Midbrain (tissue), 1 donor: ENCODE data around the gene DRAP1.
"Not testable (repeated sequence)": the region's sequence is repeated elsewhere in the genome, so short reads cannot be mapped to it uniquely, and the experiment has no call there.

Source experiments
- DNase-seq: peaks from one replicate; lab custom pipeline; 2025; lab: John Stamatoyannopoulos, UW

The DRAP1 gene

DNA sequence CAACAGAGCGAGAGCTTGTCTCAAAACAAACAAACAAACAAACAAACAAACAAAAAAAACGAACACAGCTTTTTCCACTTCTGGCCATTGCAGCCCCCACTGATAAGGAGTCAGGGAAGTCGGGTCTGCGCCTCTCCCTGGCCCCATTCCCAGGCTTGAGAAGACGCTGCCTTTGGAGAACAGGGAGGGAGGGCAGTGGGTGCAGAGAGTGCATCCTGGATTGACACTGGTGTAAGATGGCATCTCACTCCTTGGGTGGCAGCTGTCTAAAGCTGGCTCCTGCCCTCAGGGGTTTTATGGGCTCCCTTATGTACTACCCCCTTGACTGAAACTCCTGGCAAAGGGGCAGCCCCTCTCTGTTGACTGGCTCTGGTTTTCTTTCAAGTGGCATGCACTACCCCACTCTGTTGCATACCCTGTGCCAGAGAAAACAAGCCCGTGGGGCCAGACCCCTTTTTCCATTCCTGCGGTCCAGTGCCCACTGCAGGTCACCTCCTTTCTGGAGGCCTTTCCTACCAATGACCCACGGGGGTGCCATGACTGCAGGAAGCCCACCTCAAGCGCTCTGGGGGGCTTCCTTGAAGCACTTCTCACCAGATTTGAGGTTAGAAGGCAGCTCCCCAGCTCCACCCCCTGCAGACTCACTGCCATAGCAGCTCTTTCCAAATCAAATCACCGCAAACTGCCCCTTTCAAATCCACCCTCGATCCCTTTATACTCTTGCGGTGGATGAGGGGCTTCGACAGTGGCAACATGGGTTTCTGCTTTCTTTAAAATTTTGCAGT lies 12.7 kb downstream of the DRAP1 start:
- DNase-seq: no peak

DNA sequence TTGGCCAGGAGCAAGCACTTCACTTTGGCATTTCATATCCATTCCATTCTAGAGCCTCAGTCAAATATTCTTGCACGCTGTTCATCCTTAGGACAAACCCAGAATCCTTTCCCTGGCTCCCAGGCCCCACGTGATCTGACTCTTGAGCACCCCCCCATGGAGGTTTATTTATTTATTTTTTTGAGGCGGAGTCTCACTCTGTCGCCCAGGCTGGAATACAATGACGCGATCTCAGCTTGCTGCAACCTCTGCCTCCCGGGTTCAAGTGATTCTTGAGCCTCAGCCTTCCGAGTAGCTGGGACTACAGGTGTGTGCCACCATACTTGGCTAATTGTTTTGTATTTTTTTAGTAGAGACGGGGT lies 13.3 kb downstream of the DRAP1 start:
- no peak for DNase-seq

DNA sequence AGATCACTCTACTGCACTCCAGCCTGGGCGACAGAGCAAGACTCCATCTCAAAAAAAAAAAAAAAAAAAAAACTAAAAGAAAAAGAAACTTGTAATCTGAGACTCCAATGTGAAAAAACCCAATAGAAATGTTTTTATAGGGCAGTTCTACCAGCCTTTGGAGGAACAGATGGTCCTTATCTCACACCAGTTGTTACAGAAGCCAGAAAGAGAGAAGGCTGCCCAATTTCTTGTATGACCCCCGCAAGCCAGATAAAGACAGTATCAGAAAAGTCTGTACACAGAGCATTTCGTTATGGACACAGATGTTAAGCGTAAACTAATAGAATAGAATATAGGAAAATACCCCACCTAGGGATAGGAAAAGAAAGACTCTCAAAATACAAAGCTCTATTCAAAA lies 14.8 kb downstream of the DRAP1 start:
- no peak for DNase-seq

DNA sequence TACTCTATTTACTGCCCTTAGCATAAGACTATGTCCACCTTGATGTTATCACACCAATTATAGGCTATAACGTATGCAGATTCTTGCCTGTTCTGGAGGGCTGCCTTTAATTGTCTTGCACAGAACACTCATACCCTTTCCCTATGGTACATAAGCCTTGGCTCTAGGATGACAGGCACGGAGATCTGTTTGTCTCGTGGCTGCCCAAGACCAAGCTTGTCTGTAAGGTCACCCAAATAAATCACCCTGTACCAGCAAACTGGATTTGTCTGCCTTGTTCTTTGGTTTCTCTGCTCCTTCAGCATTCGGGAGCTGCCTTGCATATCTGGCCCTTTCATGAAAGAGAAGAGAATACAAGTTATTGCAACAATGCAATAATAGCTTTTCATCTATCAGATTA lies 18.5 kb downstream of the DRAP1 start:
- no peak for DNase-seq

DNA sequence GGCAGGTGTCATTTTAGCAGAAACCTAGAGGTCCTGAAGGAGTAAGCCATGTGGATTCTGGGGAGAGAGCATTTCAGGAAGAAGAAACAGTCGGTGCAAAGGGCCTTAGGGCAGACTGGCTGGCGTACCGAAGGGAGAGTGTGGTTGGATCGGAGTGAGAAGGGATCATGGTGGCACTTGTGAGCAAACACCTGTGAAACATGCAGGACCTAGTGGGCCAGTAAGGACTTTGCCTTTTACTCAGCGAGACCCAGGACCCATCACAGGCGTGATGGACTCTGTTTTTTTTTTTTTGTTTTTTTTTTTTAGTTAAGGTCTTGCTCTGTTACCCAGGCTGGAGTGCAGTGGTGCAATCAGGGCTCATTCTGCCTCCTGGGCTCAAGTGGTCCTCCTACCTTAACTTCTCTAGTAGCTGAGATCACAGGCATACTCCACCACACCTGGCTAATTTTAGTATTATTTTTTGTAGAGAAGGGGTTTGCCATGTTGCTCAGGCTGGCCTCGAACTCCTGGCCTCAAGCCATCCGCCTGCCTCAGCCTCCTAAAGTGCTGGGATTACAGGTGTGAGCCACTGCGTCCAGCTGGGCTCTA lies 22.6 kb downstream of the DRAP1 start:
- DNase-seq: no peak

DNA sequence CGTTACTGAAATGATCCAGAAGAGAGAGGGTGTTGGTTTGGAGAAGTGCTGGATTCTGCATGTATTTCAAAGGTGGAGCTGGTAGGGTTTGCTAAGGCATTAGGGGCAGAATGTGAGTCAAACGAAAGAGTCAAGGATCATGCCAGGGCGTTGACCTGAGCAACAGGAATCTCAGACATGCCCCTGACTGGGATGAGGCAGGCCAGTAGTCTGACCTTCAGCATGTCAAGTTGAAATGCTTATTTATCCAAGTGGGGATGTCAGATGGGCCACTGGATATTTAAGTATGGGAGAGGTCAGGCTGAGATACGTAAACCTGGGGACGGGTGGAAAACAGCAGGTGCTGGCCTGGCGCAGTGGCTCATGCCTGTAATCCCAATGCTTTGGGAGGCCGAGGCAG lies 23.3 kb downstream of the DRAP1 start:
- DNase-seq: no peak

DNA sequence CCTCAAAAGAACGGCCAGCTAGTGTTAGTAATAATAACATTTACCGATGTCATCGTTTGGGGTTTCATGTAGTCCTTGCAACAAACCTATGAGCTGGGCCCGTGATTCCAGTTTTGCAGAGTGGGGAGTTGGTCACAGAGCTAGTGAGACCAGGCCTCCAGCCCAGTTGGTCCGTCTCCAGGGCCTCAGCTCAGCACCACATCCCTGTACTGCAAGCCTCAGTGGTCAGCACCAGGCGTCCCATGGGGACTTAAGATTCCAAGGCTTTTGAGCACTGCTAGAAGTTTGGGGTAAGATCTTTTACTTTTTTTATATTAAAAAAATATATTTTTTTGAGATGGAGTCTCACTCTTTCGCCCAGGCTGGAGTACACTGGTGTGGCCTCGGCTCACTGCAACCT lies 25.0 kb downstream of the DRAP1 start:
- DNase-seq: no peak

DNA sequence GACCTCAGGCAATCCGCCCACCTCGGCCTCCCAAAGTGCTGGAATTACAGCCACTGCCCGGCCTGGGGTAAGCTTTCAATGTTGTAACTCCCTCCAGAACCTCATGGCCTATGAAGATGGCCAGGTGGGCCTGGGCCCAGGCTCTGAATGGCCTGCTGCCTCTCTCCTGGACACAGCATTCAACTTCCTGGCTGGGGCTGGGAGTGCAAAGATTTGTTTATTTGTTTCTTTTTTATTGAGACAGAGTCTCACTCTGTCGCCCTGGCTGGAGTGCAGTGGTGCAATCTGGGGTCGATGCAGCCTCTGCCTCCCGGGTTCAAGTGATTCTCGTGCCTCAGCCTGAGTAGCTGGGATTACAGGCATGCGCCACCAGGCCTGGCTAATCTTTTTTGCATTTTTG lies 25.5 kb downstream of the DRAP1 start:
- no peak for DNase-seq

DNA sequence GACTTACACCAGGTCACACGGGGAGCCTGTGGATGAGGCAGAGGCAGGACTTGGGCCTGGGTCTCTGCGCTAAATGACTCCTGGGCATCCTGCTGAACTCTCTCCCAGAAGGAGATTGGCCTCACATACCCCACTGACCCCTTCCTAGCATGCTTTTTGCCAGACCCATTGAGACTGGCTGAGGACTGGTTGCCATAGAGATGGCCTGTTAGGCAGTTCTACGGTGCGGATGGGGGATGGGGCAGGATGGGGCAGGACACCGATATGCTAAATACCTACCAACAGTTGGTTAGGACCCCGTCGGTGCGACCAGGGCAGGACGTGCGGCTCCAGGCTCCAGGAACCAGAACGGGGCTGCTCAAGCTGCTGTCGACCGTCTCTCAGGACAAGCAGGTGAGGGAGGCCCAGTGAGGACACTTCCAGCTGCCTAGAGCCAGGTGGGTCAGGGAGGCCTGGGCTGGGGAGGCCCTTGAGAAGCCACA lies 26.2 kb downstream of the DRAP1 start, which contains the start of gene TSGA10IP:
Gene TSGA10IP (plus strand): TSS at position 51 of the 482 bp plus-strand sequence. CDS start 196 bp downstream, at position 247.
- no peak for DNase-seq

DNA sequence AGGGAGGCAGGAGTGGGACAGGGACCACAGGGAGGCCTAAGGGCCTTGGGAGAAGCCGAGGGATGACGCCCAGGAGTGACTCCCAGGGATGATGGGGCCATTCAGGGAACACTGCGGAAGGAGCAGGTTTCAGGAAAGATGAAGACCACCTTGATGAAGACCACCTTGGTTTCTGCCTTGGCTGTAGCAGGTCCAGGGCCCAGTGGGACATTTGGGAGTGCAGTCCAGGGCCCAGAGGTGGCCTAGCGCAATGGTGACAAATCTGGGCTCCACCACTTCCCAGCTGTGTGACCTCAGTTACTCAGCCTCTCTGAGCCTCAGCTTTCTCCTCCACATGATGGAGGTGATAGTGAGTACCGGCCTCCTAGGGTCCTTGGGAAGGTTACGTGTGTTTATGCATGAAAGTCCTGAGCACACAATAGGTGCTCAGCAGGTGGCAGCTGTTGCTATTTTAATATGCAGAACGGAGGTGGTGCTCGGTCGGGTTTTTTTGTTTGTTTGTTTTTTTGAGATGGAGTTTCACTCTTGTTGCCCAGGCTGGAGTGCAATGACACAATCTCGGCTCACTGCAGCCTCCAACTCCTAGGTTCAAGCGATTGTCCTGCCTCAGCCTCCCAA lies 26.8 kb downstream of the DRAP1 start:
- no peak for DNase-seq

DNA sequence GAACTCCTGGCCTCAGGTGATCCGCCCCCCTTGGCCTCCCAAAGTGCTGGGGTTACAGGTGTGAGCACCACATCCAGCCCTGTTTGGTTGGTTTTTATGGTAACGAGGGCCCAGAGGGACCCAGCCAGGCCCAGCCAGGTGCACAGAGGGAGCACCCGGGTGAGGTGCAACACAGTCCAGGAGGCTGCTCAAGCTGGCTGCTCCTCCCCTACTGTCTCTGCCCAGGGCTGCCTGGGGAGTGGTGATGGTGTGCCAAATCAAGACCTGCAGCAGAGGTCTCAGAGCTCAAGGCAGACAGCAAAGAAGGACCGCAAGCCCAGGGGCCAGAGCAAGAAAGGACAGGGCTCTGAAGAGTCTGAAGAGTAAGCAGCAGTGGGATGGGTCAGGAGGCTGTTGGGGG lies 27.4 kb downstream of the DRAP1 start:
- no peak for DNase-seq

DNA sequence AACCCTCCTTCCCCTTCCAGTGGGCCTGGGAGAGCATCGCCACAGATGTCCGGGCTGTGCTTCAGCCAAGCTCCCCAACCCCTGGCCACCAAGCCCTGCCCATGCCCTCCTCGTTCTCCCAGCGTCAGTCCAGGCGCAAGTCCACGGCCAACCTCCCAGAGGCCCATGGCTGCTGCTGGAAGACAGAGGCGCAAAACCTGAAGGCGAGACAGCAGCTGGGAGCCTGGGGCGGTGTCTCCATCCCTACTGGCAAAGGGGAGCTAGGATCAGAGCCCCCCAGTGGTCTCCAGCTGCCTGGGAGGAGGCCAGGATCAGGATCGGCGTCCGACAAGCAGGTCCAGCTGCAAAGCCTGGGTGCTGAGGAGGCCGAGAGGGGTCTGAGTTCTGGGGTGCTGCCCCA lies 27.9 kb downstream of the DRAP1 start:
- no peak for DNase-seq

DNA sequence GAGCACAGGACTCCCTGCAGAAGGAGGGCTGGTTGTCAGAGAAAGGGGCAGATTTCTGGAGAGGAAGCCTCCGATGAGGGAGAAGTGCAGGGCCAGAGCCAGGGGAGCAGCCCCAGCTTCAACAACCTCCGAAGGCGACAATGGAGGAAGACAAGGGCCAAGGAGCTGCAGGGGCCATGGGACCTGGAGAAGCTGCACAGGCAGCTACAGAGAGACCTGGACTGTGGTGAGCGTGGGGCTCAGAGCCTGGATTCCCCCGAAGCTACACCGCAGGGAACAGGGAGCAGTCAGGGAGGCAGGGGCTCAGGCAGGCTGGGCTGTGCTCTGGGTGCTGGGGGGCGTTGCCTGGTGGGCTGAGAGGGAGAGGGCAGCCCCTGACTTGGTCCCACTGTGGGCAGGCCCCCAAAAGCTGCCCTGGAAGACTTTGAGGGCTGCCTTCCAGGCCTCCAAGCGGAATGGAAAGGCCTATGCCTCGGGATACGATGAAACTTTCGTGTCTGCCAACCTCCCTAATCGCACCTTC lies 28.4 kb downstream of the DRAP1 start:
- no peak for DNase-seq

DNA sequence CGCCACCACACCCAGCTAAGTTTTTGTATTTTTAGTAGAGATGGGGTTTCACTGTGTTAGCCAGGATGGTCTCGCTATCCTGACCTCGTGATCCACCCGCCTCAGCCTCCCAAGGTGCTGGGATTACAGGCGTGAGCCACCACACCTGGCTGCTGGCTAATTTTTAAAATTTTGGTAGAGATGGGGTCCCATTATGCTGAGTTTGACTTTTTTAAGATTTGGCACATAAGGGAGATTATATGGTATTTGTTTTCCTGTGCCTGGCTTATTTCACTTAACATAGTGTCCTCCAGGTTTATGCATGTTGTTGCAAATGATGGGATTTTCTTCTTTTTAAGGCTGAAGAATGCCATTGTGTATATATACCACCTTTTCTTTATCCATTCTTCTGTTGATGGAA lies 31.5 kb downstream of the DRAP1 start:
- not testable (repeated sequence) for DNase-seq

DNA sequence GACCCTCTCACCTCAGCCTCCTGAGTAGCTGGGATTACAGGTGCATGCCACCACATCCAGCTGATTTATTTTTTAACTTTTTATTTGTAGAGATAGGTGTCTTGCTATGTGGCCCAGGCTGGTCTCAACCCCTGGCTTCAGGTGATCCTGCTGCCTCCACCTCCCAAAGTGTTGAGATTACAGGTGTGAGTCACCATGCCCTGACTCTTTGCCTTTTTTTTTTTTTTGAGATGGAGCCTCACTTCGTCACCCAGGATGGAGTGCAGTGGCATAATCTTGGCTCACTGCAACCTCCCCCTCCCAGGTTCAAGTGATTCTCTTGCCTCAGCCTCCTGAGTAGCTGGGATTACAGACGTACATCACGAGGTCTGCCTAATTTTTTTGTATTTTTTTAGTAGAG lies 32.4 kb downstream of the DRAP1 start:
- not testable (repeated sequence) for DNase-seq

DNA sequence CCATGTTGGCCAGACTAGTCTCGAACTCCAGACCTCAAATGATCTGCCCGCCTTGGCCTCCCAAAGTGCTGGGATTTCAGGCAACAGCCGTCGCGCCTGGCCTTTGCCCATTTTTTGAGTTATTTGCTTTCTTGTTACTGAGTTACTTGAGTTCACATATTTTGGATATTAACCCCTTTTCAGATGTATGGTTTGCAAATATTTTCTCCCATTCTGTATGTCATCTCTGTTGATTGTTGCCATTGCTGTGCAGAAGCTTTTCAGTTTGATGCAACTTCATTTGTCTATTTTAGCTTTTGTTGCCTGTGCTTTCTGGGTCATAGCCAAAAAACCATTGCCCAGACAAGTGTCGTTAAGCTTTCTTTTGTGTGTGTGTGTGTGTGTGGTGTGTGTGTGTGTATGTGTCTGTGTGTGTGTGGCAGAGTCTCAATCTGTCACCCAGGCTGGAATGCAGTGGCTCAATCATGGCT lies 32.9 kb downstream of the DRAP1 start:
- no peak for DNase-seq

DNA sequence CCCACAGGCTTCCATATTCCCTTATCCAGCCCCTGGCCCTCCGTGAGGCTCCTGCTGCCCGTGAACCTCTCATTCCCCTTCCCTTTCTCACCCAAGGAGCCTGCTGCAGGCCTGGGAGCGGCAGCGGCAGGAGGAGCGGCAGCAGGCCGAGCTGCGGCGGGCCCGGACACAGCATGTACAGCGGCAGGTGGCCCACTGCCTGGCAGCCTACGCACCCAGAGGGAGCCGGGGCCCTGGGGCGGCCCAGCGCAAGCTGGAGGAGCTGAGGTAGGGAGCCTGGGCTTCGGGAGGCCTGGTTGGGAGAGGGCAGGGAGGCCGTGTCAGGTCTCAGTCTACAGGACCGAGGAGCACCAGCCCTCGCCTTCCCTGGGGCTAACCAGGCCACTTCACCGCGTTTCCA lies 34.2 kb downstream of the DRAP1 start:
- no peak for DNase-seq

DNA sequence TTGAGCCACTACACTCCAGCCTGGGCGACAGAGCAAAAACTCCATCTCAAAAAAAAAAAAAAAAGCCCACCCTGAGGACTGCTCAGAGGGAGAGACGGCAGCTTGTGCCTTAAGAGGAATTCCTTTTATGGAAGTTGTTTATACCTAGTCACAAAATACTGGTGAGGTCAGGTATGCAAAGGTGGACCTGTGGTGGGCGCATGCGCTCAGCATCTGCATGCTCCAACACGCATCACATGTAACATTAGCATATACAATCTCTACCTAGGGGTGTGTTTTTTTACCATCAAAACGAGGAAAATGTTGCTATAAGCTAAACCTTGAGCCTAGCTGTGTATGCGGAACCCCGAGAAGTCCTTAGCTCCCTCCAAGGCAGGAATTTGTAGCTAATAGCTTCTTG lies 35.5 kb downstream of the DRAP1 start:
- DNase-seq: no peak

DNA sequence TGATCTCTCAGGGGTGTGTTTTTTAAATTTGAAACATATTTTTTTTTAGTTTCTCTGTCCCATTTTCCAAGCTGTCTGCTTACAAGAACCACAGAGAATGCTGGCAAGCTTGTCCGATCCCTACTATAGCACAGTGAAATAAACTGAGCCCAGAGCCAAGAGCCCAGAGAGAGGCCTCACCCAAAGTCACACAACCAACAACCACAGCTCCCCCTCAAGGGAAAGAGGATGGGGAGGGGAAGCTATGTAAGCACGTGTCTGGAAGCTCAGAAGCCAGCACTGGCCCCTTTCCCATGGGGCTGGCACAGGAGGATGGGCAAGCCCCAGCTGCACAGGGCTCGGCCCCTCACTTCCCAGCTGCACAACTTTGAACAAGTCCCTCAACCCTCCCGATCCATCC lies 39.1 kb downstream of the DRAP1 start:
- no peak for DNase-seq

DNA sequence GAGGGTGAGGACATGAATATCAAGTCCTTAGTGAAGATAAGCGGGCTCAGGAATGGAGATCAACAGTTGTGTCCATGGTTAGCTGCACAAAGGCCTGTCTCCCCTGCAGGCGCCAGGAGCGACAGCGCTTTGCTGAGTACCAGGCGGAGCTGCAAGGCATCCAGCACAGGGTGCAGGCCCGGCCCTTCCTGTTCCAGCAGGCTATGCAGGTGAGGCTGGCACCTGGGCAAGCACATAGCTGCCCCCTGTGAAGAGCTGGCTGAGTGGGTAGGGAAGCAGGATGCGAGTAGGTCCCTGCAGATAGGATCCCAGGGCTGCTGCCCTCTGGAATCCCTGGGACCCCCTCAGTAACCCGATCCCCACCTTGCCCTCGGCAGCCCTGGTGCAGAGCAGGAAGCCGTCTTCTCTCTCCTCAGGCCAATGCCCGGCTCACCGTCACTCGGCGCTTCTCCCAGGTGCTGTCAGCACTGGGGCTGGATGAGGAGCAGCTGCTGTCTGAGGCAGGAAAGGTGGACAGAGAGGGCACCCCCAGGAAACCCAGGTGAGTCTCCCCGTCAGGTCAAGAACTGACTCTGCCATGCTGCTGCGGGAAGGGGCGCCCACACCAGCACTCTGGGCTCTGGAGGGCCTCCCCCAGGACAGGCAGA lies 39.7 kb downstream of the DRAP1 start:
- no peak for DNase-seq

DNA sequence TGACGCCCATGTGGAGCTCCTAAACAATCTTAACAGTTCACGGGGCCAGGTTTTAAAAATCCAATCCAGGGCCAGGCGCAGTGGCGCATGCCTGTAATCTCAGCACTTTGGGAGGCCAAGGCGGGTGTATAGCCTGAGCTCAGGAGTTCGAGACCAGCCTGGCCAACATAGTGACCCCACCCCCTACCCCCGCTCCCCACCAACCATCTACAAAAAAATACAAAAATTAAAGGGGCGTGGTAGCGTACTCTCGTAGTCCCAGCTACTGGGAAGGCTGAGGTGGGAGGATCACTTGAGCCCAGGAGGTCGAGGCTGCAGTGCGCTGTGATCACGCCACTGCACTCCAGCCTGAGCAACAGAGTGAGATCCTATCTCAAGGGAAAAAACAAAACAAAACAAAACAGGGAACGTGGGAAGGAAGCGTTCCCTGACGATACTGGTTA lies 41.6 kb downstream of the DRAP1 start:
- no peak for DNase-seq
